ENCODE data around the gene SIRPA. TPM values are rescaled to one million over a fixed set of nuclear protein-coding genes. Genes with fewer than 3 reads are reported as not detected.

Gene SIRPA
- total and polyA plus RNA-seq, 3 experiments from 2014 or later: 0.53 to 0.66 TPM; not detected in 1

DNA sequence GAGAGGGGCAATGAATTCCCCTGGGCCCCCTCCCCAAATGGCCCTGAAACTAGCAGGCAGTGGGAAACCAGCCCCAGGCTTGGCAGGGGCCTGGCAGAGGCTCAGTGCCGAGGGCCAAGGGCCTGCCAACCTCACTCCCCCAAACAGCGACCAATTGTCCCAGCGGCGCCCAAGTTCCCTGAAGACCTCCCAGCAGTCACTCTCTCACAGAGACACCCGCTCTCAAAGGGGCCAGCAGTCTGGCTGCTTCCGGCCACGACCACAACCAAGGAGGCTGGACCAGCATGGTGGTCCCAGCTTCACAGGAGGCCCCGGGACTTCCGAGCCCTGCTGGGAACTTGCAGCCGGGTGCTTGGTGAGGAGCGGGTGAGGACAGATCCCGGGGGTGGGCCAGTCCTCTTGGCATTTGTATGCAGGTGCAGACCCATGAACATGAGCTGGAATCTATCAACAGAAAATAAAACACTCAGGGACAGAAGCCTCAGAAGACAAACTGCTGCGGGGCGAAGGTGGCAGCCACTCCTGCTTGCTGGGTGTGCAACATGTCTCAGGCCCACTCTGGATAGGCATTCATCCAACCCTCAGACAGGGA is 17.5 kb upstream of the SIRPA start:
- no peaks in the 10 kb centered on the region for H3K27me3 ChIP-seq (ENCODE audit: insufficient read depth, low read length, poor library complexity, severe bottlenecking)
- H3K4me1 ChIP-seq (ENCODE audit: insufficient read depth, low read length): no peaks in the 10 kb centered on the region
- Mint-ChIP-seq H3K27me3 (peaks cover 10 to 13% of the 10 kb centered on the region in 2 donors), H3K36me3 (no peaks in the 10 kb centered on the region), H3K27ac (peak overlapping the region in 1 of 8 donors; percentile 63), H3K4me1 (no peaks in the 10 kb centered on the region), H3K9me3 (peaks cover 0 to 2% (median 0%) of the 10 kb centered on the region in 5 donors), H3K4me3 (no peak overlapping the region)
- ChIA-PET POLR2A (no interaction called here), CTCF (interaction anchor here (1.9 kb wide), 1 partner anchor 11 kb away, joined by 4 read pairs; no protein-coding TSS in a partner anchor)
- H3K4me3 ChIP-seq (ENCODE audit: low read length): no peak overlapping the region
- H3K27ac ChIP-seq (ENCODE audit: low read depth, low read length): no peak overlapping the region
- no peaks in the 10 kb centered on the region for H3K9me3 ChIP-seq (ENCODE audit: low read length)
- H3K36me3 ChIP-seq (ENCODE audit: insufficient read depth, low read length): no peaks in the 10 kb centered on the region
- DNase-seq: no peak

DNA sequence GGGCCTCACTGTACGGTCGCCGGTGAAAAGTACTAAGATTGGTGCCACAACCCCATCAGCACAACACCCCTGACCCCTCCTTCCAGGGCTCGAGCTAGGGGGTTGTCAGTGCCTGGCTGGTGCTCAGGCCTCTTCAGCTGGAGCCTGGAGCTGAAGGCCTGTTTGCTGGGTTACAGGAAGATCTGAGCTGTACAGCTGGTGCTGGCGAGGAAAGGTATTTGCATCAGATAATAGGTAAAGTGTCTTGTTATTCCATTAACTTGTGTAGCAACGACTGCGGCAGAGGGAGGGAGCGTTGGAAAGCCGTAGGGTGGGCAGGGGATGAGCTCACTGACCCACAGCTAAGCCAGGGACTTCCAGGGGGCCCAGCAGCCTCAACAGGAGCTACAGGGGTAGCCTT is 15.8 kb upstream of the SIRPA start:
- no peaks in the 10 kb centered on the region for H3K27me3 ChIP-seq (ENCODE audit: insufficient read depth, low read length, poor library complexity, severe bottlenecking)
- no peaks in the 10 kb centered on the region for H3K36me3 ChIP-seq (ENCODE audit: insufficient read depth, low read length)
- CTCF ChIA-PET: interaction anchor here (1.9 kb wide), 1 partner anchor 9 kb away, joined by 4 read pairs; no protein-coding TSS in a partner anchor
- Mint-ChIP-seq H3K36me3 (no peaks in the 10 kb centered on the region), H3K4me3 (no peak overlapping the region), H3K4me1 (peaks cover 0 to 4% (median 2%) of the 10 kb centered on the region in 3 donors), H3K27me3 (peaks cover 12% of the 10 kb centered on the region in 2 donors), H3K27ac (no peak overlapping the region), H3K9me3 (no peaks in the 10 kb centered on the region)
- H3K4me1 ChIP-seq (ENCODE audit: insufficient read depth, low read length): no peaks in the 10 kb centered on the region
- no peak for DNase-seq
- H3K9me3 ChIP-seq (ENCODE audit: low read length): no peaks in the 10 kb centered on the region
- POLR2A ChIA-PET: interaction anchor here (0.6 kb wide), 1 partner anchor 1585 kb away, joined by 4 read pairs; no protein-coding TSS in a partner anchor
- no peak overlapping the region for H3K27ac ChIP-seq (ENCODE audit: low read depth, low read length)
- H3K4me3 ChIP-seq (ENCODE audit: low read length): no peak overlapping the region

DNA sequence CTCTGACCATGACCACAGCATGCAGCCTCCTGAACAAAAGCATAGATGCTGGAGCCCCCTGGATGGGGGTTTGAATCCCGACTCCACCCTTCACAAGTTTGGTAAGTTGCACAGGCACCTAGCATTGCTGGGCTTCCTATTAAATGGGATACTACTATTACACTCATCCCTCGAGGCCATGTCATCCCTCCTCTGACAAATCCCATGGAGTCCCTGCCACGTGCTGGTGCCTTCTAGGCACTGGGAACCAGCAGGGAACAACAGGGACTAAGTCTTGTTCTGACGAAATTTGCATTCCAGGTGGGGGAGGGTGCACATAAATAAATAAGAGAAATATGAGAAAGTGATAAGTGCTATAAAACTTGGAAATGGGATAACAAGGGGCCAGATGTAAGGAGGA is 15.3 kb upstream of the SIRPA start:
- no peak overlapping the region for H3K4me3 Mint-ChIP-seq
- Histone ChIP-seq H3K9me3 (ENCODE audit: low read length) (no peaks in the 10 kb centered on the region), H3K27me3 (ENCODE audit: insufficient read depth, low read length, poor library complexity, severe bottlenecking) (no peaks in the 10 kb centered on the region), H3K36me3 (ENCODE audit: insufficient read depth, low read length) (no peaks in the 10 kb centered on the region), H3K27ac (ENCODE audit: low read depth, low read length) (no peak overlapping the region), H3K4me1 (ENCODE audit: insufficient read depth, low read length) (no peaks in the 10 kb centered on the region), H3K4me3 (ENCODE audit: low read length) (no peak overlapping the region)
- DNase-seq: no peak
- H3K9me3 Mint-ChIP-seq: no peaks in the 10 kb centered on the region
- H3K36me3 Mint-ChIP-seq: no peaks in the 10 kb centered on the region
- H3K4me1 Mint-ChIP-seq: peaks cover 0 to 4% (median 2%) of the 10 kb centered on the region in 3 donors
- peaks cover 12 to 14% of the 10 kb centered on the region in 2 donors for H3K27me3 Mint-ChIP-seq
- ChIA-PET CTCF (interaction anchor here (1.9 kb wide), 1 partner anchor 9 kb away, joined by 4 read pairs; no protein-coding TSS in a partner anchor), POLR2A (interaction anchor here (0.6 kb wide), 1 partner anchor 1584 kb away, joined by 4 read pairs; no protein-coding TSS in a partner anchor)
- no peak overlapping the region for H3K27ac Mint-ChIP-seq

GRCh38 chr20:1880529-1881239 is 14.5 kb upstream of the SIRPA start:
- H3K36me3 Mint-ChIP-seq: no peaks in the 10 kb centered on the region
- peaks cover 0 to 4% (median 2%) of the 10 kb centered on the region in 3 donors for H3K4me1 Mint-ChIP-seq
- H3K4me1 ChIP-seq (ENCODE audit: insufficient read depth, low read length): no peaks in the 10 kb centered on the region
- H3K4me3 Mint-ChIP-seq: no peak overlapping the region
- no peak overlapping the region for H3K27ac ChIP-seq (ENCODE audit: low read depth, low read length)
- no peaks in the 10 kb centered on the region for H3K9me3 Mint-ChIP-seq
- H3K4me3 ChIP-seq (ENCODE audit: low read length): no peak overlapping the region
- H3K27me3 ChIP-seq (ENCODE audit: insufficient read depth, low read length, poor library complexity, severe bottlenecking): no peaks in the 10 kb centered on the region
- CTCF ChIA-PET: no interaction called here
- no peaks in the 10 kb centered on the region for H3K36me3 ChIP-seq (ENCODE audit: insufficient read depth, low read length)
- no peak for DNase-seq
- H3K27me3 Mint-ChIP-seq: peaks cover 12 to 14% of the 10 kb centered on the region in 2 donors
- no peaks in the 10 kb centered on the region for H3K9me3 ChIP-seq (ENCODE audit: low read length)
- POLR2A ChIA-PET: no interaction called here
- no peak overlapping the region for H3K27ac Mint-ChIP-seq

DNA sequence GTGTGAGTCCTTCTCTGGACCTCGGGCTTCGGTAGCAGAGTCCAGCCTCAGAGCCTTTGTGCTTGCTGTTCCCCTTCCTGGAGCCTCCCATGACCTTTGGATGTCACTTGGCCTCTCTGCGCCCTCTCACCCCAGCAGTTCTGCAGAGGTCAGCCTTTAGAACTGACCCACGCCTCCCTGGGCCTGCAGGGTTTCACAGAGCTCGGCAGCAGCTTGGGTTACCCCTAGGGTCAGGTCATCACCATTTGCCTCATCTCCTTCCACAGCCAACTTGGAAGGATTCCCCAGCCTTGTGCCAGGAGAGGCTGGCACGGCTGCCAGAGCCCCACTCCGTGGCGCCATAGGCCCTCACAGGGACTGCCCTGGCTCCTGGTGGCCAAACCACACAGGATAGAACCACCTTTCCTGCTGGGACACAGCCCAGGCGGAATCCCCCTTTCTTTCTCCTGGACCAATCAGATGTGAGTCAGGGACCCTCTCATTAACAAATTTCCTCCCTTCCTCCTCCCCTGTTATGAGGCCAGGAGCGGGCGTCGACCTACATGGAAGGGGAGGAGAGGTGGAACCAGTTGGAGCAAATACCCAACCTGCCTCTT is 13.9 kb upstream of the SIRPA start:
- Mint-ChIP-seq H3K9me3 (no peaks in the 10 kb centered on the region), H3K36me3 (no peaks in the 10 kb centered on the region), H3K4me3 (no peak overlapping the region), H3K4me1 (peaks cover 0 to 4% (median 2%) of the 10 kb centered on the region in 3 donors), H3K27ac (no peak overlapping the region), H3K27me3 (peaks cover 12 to 17% of the 10 kb centered on the region in 2 donors)
- ChIA-PET CTCF (no interaction called here), POLR2A (no interaction called here)
- Histone ChIP-seq H3K4me1 (ENCODE audit: insufficient read depth, low read length) (no peaks in the 10 kb centered on the region), H3K36me3 (ENCODE audit: insufficient read depth, low read length) (no peaks in the 10 kb centered on the region), H3K27me3 (ENCODE audit: insufficient read depth, low read length, poor library complexity, severe bottlenecking) (no peaks in the 10 kb centered on the region), H3K27ac (ENCODE audit: low read depth, low read length) (no peak overlapping the region), H3K4me3 (ENCODE audit: low read length) (no peak overlapping the region), H3K9me3 (ENCODE audit: low read length) (no peaks in the 10 kb centered on the region)
- DNase-seq: no peak

- CTCF ChIA-PET: no interaction called here
- no peak overlapping the region for H3K27ac Mint-ChIP-seq
- peaks cover 17% of the 10 kb centered on the region in 2 donors for H3K27me3 Mint-ChIP-seq
- H3K9me3 Mint-ChIP-seq: no peaks in the 10 kb centered on the region
- no peak overlapping the region for H3K4me3 Mint-ChIP-seq
- H3K4me3 ChIP-seq (ENCODE audit: low read length): no peak overlapping the region
- H3K36me3 Mint-ChIP-seq: no peaks in the 10 kb centered on the region
- H3K9me3 ChIP-seq (ENCODE audit: low read length): no peaks in the 10 kb centered on the region
- H3K4me1 ChIP-seq (ENCODE audit: insufficient read depth, low read length): no peaks in the 10 kb centered on the region
- no peak overlapping the region for H3K27ac ChIP-seq (ENCODE audit: low read depth, low read length)
- POLR2A ChIA-PET: no interaction called here
- H3K36me3 ChIP-seq (ENCODE audit: insufficient read depth, low read length): no peaks in the 10 kb centered on the region
- H3K4me1 Mint-ChIP-seq: peaks cover 0 to 4% (median 2%) of the 10 kb centered on the region in 3 donors
- no peaks in the 10 kb centered on the region for H3K27me3 ChIP-seq (ENCODE audit: insufficient read depth, low read length, poor library complexity, severe bottlenecking)
- no peak for DNase-seq
These were observed 13.2 kb upstream of the SIRPA start for GRCh38 chr20:1882026-1882425.

DNA sequence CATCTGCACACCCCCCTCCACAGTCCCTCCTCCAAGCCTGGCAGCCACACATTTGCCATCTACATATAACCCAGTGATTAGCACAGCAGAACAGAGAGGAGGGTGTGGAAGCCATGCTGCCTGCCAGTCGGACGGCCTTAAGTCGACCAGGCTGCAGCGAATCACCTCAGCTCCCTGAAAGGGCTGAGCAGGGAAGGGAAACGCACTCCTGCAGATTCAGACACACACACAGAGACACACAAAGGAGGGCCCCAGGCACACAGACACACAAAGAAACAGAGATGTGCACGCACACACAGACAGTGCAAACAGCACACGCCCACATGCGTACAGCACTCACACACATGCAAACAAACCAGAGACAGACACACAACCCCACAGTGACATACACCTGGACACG is 11.2 kb upstream of the SIRPA start:
- no peaks in the 10 kb centered on the region for H3K36me3 ChIP-seq (ENCODE audit: insufficient read depth, low read length)
- Mint-ChIP-seq H3K27ac (no peak overlapping the region), H3K4me1 (peaks cover 0 to 4% (median 2%) of the 10 kb centered on the region in 3 donors), H3K36me3 (no peaks in the 10 kb centered on the region), H3K4me3 (no peak overlapping the region), H3K27me3 (peaks cover 19 to 30% of the 10 kb centered on the region in 2 donors), H3K9me3 (no peaks in the 10 kb centered on the region)
- no peak overlapping the region for H3K4me3 ChIP-seq (ENCODE audit: low read length)
- H3K9me3 ChIP-seq (ENCODE audit: low read length): no peaks in the 10 kb centered on the region
- H3K4me1 ChIP-seq (ENCODE audit: insufficient read depth, low read length): no peaks in the 10 kb centered on the region
- no peak for DNase-seq
- no peak overlapping the region for H3K27ac ChIP-seq (ENCODE audit: low read depth, low read length)
- ChIA-PET CTCF (no interaction called here), POLR2A (no interaction called here)
- H3K27me3 ChIP-seq (ENCODE audit: insufficient read depth, low read length, poor library complexity, severe bottlenecking): no peaks in the 10 kb centered on the region

GRCh38 chr20:1885254-1885653 is 10.0 kb upstream of the SIRPA start:
- H3K36me3 Mint-ChIP-seq: no peaks in the 10 kb centered on the region
- POLR2A ChIA-PET: no interaction called here
- Histone ChIP-seq H3K36me3 (ENCODE audit: insufficient read depth, low read length) (no peaks in the 10 kb centered on the region), H3K9me3 (ENCODE audit: low read length) (no peaks in the 10 kb centered on the region), H3K4me1 (ENCODE audit: insufficient read depth, low read length) (no peaks in the 10 kb centered on the region), H3K27me3 (ENCODE audit: insufficient read depth, low read length, poor library complexity, severe bottlenecking) (no peaks in the 10 kb centered on the region), H3K27ac (ENCODE audit: low read depth, low read length) (no peak overlapping the region), H3K4me3 (ENCODE audit: low read length) (no peak overlapping the region)
- H3K27ac Mint-ChIP-seq: no peak overlapping the region
- CTCF ChIA-PET: no interaction called here
- DNase-seq: no peak
- no peaks in the 10 kb centered on the region for H3K9me3 Mint-ChIP-seq
- H3K4me1 Mint-ChIP-seq: peaks cover 0 to 4% (median 2%) of the 10 kb centered on the region in 3 donors
- peaks cover 19 to 33% of the 10 kb centered on the region in 2 donors for H3K27me3 Mint-ChIP-seq
- H3K4me3 Mint-ChIP-seq: no peak overlapping the region
